Esophagus muscularis mucosa (tissue), 4 donors: ENCODE data around the gene EHD2. TPM values are rescaled to one million over a fixed set of nuclear protein-coding genes. Genes with fewer than 3 reads are reported as not detected.
"Not testable (repeated sequence)": the region's sequence is repeated elsewhere in the genome, so short reads cannot be mapped to it uniquely, and the experiment has no call there.

Experiments
- DNase-seq: peaks from one replicate; pipeline ENCODE4 v3.0.0-alpha.2; 2017; ENCODE audit errors: extremely low spot score
- H3K27ac ChIP-seq, 4 donors: fragments of 200-600 bp; sonication (generic); replicated peaks in 1 of 4; 1 replicate in 3 of 4; 2 replicates in 1 of 4; pipeline ENCODE4 v1.5.1; 2016 to 2019; ENCODE audit warnings: mild to moderate bottlenecking in 1 of 4
- H3K27me3 ChIP-seq, 4 donors: fragments of 200-600 bp; sonication (generic); one replicate each; pipeline versions ENCODE4 v1.5.1 to v1.6.0; 2016 to 2019
- H3K36me3 ChIP-seq, 4 donors: fragments of 200-600 bp; sonication (generic); one replicate each; pipeline ENCODE4 v1.5.1; 2016 to 2019
- H3K4me1 ChIP-seq, 4 donors: fragments of 200-600 bp; sonication (generic); one replicate each; pipeline ENCODE4 v1.5.1; 2016 to 2019
- H3K4me3 ChIP-seq, 4 donors: fragments of 200-600 bp; sonication (generic); 1 replicate in 2 of 4; 2 replicates in 2 of 4; pipeline ENCODE4 v1.5.1; 2016 to 2019; ENCODE audit warnings: mild to moderate bottlenecking in 4 of 4, moderate library complexity in 1 of 4
- H3K9me3 ChIP-seq, 4 donors: fragments of 200-600 bp; sonication (generic); 1 replicate in 3 of 4; 2 replicates in 1 of 4; pipeline ENCODE4 v1.5.1; 2016 to 2019
- EP300 ChIP-seq: sonication (generic); formaldehyde crosslinking; IDR thresholded peaks from one replicate; pipeline ENCODE4 v1.6.1; 2017; ENCODE audit warnings: antibody characterized with exemption
- POLR2A ChIP-seq: fragments of 450-650 bp; IDR thresholded peaks from one replicate; pipeline ENCODE4 v1.6.1; 2017; ENCODE audit warnings: antibody characterized with exemption, moderate library complexity, mild to moderate bottlenecking, low read depth
- POLR2AphosphoS5 ChIP-seq, 2 donors: sonication (generic); formaldehyde crosslinking; IDR thresholded peaks; one replicate each; pipeline ENCODE4 v1.6.1; 2017; ENCODE audit warnings: antibody characterized with exemption in 2 of 2
- WGBS: methylation state at CpG from one replicate; pipeline ENCODE4 v1.1.5; 2018; 5-methylcytosine and 5-hydroxymethylcytosine counted together
- intact Hi-C: fragments of 100-400 bp; cut with DNase I; formaldehyde crosslinking; loops from one replicate; pipeline ENCODE4 v1.15.1; 2023
- total RNA-seq, 4 donors: library from RNA; depleted of rRNA; stranded (reverse); fragments of >200 nt; gene quantifications; one replicate each; pipeline versions ENCODE4 v1.1.0 to v1.2.1, GENCODE V29; 2016
- TF ChIP-seq, protein P1 (sequence below), 3 experiments: fragments of 200-600 bp in 2 of 3; fragments of 450-650 bp in 1 of 3; sonication (generic) in 2 of 3; IDR thresholded peaks; one replicate each; pipeline ENCODE4 v1.5.1; 2017 to 2019; ENCODE audit warnings: antibody characterized with exemption in 3 of 3, mild to moderate bottlenecking in 2 of 3, moderate library complexity in 1 of 3

EHD2 gene
- total RNA-seq, 4 donors from 2014 or later, result 154 to 444 (median 250) TPM

DNA sequence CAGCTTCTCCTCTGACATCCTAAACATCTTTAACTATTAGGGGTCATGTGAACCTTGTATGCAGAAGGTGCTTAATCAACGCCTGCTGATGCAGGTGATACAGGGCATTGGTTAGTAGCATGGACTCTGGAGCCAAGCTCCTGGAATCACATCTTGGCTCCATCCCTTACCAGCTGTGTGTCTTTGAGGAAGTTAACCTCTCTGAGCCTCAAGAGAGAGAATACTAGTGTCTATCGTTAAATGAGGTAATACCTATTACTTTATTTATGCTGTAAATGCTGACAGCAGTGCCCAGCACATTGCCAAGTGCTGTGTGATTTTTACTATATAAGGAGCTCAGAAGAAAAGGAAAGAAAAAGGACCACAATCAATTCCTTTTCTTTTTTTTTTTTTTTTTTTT lies 54.1 kb downstream of the EHD2 start:
- H3K4me1 ChIP-seq, result peaks cover 7 to 10% (median 9%) of the 10 kb centered on the region in 4 donors
- no peaks in the 10 kb centered on the region for H3K27me3 ChIP-seq
- WGBS, result 91% methylated on average over 2 of the region's 2 CpGs
- intact Hi-C loops, result no loop called here
- no peak overlapping the region for H3K4me3 ChIP-seq
- no peaks in the 10 kb centered on the region for H3K36me3 ChIP-seq
- H3K9me3 ChIP-seq, result no peaks in the 10 kb centered on the region
- TF ChIP-seq, protein P1, sequence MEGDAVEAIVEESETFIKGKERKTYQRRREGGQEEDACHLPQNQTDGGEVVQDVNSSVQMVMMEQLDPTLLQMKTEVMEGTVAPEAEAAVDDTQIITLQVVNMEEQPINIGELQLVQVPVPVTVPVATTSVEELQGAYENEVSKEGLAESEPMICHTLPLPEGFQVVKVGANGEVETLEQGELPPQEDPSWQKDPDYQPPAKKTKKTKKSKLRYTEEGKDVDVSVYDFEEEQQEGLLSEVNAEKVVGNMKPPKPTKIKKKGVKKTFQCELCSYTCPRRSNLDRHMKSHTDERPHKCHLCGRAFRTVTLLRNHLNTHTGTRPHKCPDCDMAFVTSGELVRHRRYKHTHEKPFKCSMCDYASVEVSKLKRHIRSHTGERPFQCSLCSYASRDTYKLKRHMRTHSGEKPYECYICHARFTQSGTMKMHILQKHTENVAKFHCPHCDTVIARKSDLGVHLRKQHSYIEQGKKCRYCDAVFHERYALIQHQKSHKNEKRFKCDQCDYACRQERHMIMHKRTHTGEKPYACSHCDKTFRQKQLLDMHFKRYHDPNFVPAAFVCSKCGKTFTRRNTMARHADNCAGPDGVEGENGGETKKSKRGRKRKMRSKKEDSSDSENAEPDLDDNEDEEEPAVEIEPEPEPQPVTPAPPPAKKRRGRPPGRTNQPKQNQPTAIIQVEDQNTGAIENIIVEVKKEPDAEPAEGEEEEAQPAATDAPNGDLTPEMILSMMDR (IDR thresholded peaks at IDR 0.05), result no peak
- no peak for DNase-seq
- H3K27ac ChIP-seq, result no peak overlapping the region

DNA sequence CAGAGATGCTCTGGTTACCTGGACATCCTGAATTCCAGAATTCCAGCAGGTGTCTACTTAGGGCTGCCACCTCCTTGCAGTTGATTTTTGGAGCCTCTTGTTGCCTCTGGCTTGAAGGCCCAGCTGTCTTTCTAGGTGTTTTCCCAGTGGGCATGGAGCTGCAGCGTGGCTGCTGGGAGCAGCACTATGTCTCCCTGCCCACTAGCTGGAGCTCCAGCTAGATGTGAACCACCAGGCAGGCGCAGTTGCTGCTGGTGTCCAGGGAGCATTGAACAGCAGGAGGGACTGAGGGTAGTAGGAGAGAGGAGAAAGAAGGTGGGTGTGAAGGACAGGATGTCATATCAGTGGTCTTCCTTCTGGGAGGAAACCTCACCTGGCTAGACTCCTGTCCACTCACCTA lies 55.4 kb downstream of the EHD2 start:
- H3K4me3 ChIP-seq, result no peak overlapping the region
- intact Hi-C loops, result no loop called here
- TF ChIP-seq, protein P1 (IDR thresholded peaks at IDR 0.05), result no peak
- no peak for TF ChIP-seq POLR2A
- no peak for TF ChIP-seq POLR2AphosphoS5 (IDR thresholded peaks at IDR 0.05)
- no peak for TF ChIP-seq EP300
- DNase-seq, result no peak
- H3K36me3 ChIP-seq, result no peaks in the 10 kb centered on the region
- WGBS, result 76% methylated on average over 2 of the region's 2 CpGs
- no peaks in the 10 kb centered on the region for H3K27me3 ChIP-seq
- H3K27ac ChIP-seq, result no peak overlapping the region
- H3K9me3 ChIP-seq, result no peaks in the 10 kb centered on the region
- peaks cover 3 to 10% (median 9%) of the 10 kb centered on the region in 4 donors for H3K4me1 ChIP-seq

DNA sequence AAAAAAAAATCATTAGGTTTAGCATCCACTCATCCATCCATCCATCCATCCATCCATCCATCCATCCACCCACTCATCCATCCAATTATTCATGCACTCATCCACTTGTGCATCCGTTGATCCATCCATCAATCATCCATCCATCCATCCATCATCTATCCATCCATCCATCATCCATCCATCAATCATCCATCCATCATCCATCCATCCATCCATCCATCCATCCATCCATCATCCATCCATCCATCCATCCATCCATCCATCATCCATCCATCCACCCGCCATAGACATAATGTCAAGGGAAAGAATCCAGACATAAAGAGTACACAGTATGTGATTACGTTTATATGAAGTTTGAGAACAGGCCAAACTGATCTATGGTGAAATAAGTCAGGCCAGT lies 56.3 kb downstream of the EHD2 start:
- TF ChIP-seq, protein P1 (IDR thresholded peaks at IDR 0.05), result no peak
- TF ChIP-seq POLR2AphosphoS5 (IDR thresholded peaks at IDR 0.05) (no peak), EP300 (no peak), POLR2A (no peak)
- WGBS, result 88% methylated on average over 3 of the region's 3 CpGs

DNA sequence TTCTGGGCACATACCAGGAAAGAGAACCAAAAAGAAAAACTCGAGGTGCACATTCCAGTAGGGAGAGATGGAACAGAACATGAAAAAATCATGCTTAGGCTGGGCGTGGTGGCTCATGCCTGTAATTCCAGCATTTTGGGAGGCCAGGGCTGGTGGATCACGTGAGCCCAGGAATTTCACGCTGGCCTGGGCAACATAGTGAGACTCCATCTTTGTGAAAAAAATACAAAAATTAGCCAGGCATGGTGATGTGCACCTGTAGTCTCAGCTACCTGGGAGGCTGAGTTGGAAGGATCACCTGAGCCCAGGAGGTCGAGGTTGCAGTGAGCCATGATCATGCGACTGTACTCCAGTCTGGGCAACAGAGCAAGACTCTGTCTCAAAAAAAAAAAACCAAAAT lies 58.1 kb downstream of the EHD2 start:
- H3K9me3 ChIP-seq, H3K36me3 ChIP-seq, H3K4me1 ChIP-seq, intact Hi-C loops, H3K27ac ChIP-seq, H3K4me3 ChIP-seq, DNase-seq, H3K27me3 ChIP-seq: not testable (repeated sequence)
- WGBS, result 92% methylated on average over 6 of the region's 6 CpGs

More for the DNA sequence above, 56.3 kb downstream of the EHD2 start:
- Histone ChIP-seq H3K27me3 (no peaks in the 10 kb centered on the region), H3K9me3 (no peaks in the 10 kb centered on the region), H3K4me3 (no peak overlapping the region), H3K4me1 (peaks cover 3 to 10% (median 9%) of the 10 kb centered on the region in 4 donors), H3K27ac (no peak overlapping the region), H3K36me3 (no peaks in the 10 kb centered on the region)
- intact Hi-C loops, result no loop called here
- DNase-seq, result no peak

DNA sequence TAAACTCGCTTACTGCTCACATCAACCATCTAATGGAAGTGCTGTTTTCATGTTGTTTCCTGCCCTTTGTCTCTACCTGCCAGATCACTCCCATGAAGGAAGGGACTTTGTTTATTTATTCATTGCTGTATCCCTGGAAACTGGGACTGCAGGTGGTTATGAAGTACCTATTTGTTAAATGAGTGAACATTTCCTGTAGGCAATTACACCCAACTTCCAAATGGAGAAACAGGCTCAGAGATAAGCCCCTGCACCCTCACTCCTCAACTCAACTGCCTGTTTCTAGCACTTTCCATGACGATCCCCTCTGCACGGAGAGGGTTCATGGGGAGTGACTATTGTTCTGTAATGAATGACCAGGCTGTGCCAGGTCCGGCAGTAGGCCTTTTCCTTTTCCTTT lies 63.3 kb downstream of the EHD2 start:
- H3K9me3 ChIP-seq, result no peaks in the 10 kb centered on the region
- H3K27ac ChIP-seq, result peak overlapping the region in 1 of 4 donors; percentile 97
- TF ChIP-seq EP300 (no peak), POLR2AphosphoS5 (IDR thresholded peaks at IDR 0.05) (peak in 1 of 2 donors; percentile 38)
- H3K27me3 ChIP-seq, result no peaks in the 10 kb centered on the region
- no peak for DNase-seq
- intact Hi-C loops, result no loop called here
- 82% methylated on average over 4 of the region's 4 CpGs for WGBS
- no peak overlapping the region for H3K4me3 ChIP-seq
- H3K4me1 ChIP-seq, result peaks cover 23 to 43% (median 36%) of the 10 kb centered on the region in 4 donors
- H3K36me3 ChIP-seq, result peaks cover 0 to 11% (median 9%) of the 10 kb centered on the region in 4 donors

DNA sequence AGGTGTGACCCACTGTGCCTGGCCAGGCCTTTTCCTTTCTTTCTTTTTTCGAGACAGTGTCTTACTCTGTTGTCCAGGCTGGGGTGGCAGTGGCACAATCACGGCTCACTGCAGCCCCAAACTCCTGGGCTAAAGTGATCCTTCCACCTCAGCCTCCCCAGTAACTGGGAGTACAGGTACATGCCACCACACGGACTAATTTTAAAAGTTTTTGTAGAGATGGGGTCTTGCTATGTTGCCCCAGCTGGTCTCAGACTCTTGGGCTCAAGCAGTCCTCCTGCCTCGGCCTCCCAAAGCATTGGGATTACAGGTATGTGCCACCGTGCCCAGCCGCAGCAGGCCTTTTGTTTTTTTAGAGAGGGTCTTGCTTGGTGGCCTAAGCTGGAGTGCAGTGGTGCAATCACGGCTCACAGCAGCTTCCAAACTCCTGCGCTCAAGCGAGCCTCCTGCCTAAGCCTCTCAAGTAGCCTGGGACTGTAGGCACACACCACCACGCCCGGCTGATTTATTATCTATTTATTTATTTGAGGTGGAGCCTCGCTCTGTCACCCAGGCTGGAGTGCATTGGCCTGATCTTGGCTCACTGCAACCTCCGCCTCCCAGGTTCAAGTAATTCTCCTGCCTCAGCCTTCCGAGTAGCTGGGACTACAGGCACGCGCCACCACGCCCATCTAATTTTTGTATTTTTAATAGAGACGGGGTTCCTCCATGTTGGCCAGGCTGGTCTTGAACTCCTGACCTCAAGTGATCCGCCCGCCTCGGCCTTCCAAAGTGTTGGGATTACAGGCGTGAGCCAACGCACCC lies 64.2 kb downstream of the EHD2 start:
- Histone ChIP-seq H3K36me3 (peaks cover 0 to 19% (median 16%) of the 10 kb centered on the region in 4 donors), H3K27ac (peak overlapping the region; percentile 97 to 100 (median 98)), H3K4me1 (peaks cover 32 to 52% (median 45%) of the 10 kb centered on the region in 4 donors), H3K4me3 (peak overlapping the region; percentile 80 to 94 (median 90))
- WGBS, result 76% methylated on average over 20 of the region's 23 CpGs
- intact Hi-C loops, DNase-seq, H3K27me3 ChIP-seq, H3K9me3 ChIP-seq: not testable (repeated sequence)
